Measurements from ENCODE around the gene MBNL2.

MBNL2 gene

GRCh38 chr13:97255515-97256021, 33.4 kb downstream of the MBNL2 start:
- peak; percentile 51 for DNase-seq

DNA sequence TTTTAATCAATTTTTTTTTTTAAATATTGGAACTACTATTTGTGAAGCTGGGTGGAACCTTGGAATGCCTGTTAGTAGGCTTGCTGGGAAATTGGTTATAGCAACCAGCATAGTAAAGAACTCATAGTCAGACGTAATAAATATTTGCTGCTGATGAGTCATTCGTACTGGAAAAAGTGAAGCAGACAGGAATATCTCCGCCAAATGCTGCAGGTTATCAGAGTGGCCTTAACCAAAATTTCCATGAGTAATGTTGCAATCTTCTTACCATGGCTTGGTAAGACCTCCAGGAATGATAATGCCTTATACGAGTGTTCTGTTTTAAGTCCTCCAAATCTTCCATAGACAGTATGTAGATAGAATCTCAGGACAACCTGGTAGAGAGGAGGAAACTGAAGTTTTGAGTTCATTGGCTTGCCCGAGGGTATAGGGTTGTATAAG, 34.2 kb downstream of the MBNL2 start:
- DNase-seq = no peak

DNA sequence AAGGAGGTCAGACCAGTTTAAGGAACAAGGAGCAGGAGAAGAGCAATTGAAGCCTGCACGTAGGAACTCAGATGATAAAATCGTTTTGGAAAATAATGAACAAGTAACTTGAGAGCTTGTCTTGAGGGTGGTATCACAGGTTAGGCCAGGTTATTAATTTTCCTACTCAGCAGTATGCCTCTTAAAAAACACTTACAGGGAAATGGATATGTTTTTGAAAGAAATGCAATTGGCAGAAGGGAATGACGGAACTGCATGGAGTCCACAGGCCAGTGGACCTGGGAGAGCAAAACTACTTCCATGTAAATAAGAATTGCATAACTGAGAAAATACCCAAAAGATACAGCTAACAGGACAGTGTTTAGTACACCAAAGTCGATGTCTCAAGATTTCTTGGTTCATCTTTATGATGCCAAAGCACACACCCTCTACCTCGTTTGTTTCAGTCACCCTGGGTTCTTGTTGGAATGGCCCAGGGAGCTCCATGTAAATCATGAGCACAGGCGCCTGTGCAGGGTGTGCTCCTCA, 35.2 kb downstream of the MBNL2 start:
- no peak for DNase-seq

GRCh38 chr13:97257800-97258799, 36.0 kb downstream of the MBNL2 start:
- DNase-seq = no peak

DNA sequence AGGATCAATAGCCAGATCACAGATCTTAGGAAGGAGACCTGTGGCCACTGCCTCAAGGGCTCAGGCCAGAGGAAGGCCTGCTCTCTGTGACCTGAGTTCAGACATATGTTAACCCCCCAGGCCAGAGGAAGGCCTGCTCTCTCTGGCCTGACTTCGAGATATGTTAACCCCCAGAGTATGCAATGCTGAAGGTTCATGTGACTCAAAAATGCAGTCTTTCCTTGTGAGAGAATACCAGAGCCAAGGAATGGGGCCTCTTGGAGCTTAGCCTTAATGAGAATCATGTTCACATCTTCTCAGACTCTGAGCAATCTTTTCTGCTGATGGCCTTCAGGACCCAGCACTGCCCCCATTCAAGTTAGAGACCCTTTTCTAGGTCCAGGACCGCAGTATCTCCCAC, 36.7 kb downstream of the MBNL2 start:
- no peak for DNase-seq

GRCh38 chr13:97259410-97259797, 37.3 kb downstream of the MBNL2 start:
- DNase-seq = no peak

- DNase-seq = no peak
Measured at GRCh38 chr13:97259798-97260714, 37.9 kb downstream of the MBNL2 start.

GRCh38 chr13:97261254-97262005, 39.3 kb downstream of the MBNL2 start:
- no peak for DNase-seq

DNA sequence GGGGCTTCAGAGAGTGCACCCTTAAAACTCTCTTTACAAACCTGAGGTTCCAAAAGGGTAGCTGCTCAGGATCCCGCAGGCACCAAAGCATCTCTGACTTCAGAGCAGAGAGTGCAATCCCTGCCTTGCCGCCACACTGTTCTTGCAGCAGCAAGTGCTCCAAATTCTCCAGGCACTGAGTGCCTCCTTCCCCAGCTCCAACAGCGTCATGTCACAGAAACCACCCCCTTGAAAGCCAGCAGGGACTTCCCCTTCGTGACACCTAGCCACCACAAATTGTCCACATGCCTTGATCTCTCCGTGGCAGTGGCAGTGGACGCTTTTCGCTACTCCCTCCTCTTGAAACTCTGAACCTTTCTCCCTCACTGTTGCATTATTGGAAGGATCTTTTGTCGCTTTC, 39.9 kb downstream of the MBNL2 start:
- DNase-seq = no peak

DNA sequence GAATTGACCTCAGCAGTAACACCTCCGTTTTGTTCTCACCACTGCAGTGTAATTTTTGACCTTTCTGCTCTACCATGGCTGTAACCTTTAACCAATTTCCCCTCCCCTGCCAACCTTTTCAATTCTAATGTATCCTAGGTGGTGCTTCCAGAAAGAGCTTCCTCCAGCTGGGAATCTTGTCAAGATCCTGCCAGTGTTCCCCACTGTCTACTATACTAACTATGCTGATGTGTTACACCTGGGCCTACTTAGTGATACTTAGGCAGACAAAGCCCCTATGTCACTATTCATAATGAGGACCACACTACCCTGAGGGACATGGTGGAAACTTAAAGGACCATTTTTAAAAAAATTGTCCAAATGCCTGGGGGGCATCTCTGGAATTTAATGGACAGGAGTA, 41.0 kb downstream of the MBNL2 start:
- no peak for DNase-seq

DNA sequence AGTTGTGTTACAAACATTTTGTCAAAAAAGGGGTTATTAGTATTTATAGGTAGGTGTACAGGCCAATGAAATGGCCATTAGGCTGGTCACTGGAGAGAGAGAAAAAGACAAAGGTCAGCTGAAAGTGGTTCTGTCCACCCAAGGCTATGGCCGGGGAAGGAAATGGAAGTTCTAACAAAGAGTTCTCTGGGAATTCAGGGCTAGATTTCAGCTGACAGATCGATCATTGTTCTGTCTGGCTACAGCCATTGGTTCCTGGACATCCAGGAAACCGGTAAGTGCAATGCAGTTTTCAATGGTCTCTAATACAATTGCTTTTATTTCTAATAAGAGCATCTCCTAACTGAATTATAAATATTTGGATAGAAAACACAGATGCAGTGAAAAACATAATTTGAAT, 42.5 kb downstream of the MBNL2 start:
- no peak for DNase-seq

GRCh38 chr13:97266332-97266731, 44.2 kb downstream of the MBNL2 start:
- peak; percentile 94 for DNase-seq

GRCh38 chr13:97266772-97267417, 44.8 kb downstream of the MBNL2 start:
- peak; percentile 48 for DNase-seq

DNA sequence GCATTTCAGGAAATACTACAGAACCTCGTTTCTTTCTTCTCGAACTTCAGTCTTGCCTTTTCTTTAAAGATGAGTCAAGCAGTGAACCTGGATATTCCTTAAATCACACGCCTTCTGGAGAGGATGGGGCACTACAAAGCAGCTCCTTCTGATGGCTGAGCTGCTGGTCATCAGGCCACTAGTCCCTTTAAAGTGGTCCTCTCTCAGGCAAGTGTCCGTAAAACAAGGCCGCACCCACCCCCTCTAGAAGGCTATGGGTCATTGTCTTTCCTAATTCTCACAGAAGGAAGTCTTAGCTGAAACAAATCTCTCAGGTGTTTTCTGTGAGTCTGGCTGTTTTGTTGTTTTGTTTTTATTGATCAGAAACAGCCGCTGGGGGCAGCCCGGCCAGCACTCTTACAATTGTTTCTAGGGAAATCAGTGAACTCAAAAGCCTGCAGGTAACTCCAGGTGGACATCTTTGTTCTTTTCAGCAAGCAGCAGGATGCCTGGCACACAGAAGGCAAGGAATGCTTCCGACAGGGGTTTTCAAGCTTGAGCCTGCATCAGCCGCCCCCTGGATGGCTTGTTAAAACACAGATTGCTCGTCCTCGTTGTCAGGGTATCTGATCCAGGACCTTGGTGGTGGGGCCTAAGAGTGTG, 45.4 kb downstream of the MBNL2 start:
- DNase-seq = no peak

- DNase-seq = no peak
Measured at GRCh38 chr13:97268772-97269171, 46.6 kb downstream of the MBNL2 start.

- no peak for DNase-seq
Measured at GRCh38 chr13:97269603-97270002, 47.5 kb downstream of the MBNL2 start.

GRCh38 chr13:97272526-97272925, 50.4 kb downstream of the MBNL2 start:
- no peak for DNase-seq

GRCh38 chr13:97273341-97273831, 51.3 kb downstream of the MBNL2 start:
- DNase-seq = no peak

- DNase-seq = no peak
Measured at GRCh38 chr13:97274829-97275649, 52.9 kb downstream of the MBNL2 start.

All from NCI-H82 (cell line).